EH (cell line): ENCODE measurements around the gene PLD4.

Experiments
- DNase-seq: peaks from one replicate; pipeline ENCODE4 v3.0.0-alpha.2; 2015; ENCODE audit warnings: low read depth

The PLD4 gene

GRCh38 chr14:104956290-104956890 is 31.7 kb downstream of the PLD4 start:
- DNase-seq, result no peak

- no peak for DNase-seq
These were observed 32.8 kb downstream of the PLD4 start for GRCh38 chr14:104957146-104958113.

GRCh38 chr14:104964546-104964945 is 39.9 kb downstream of the PLD4 start:
- no peak for DNase-seq

GRCh38 chr14:104965561-104966231 is 41.0 kb downstream of the PLD4 start:
- no peak for DNase-seq

GRCh38 chr14:104966261-104966865 is 41.7 kb downstream of the PLD4 start:
- DNase-seq, result no peak

GRCh38 chr14:104966981-104967385 is 42.3 kb downstream of the PLD4 start:
- no peak for DNase-seq

GRCh38 chr14:104967386-104968152 is 42.9 kb downstream of the PLD4 start:
- peak; percentile 55 for DNase-seq

GRCh38 chr14:104968153-104968527 is 43.5 kb downstream of the PLD4 start:
- DNase-seq, result peak; percentile 74

GRCh38 chr14:104968541-104969401 is 44.1 kb downstream of the PLD4 start:
- DNase-seq, result peak; percentile 49

GRCh38 chr14:104969741-104970230 is 45.1 kb downstream of the PLD4 start:
- no peak for DNase-seq

GRCh38 chr14:104970231-104971068 is 45.8 kb downstream of the PLD4 start:
- peak; percentile 92 for DNase-seq

- no peak for DNase-seq
These were observed 47.0 kb downstream of the PLD4 start for GRCh38 chr14:104971447-104972240.

GRCh38 chr14:104972301-104973134 is 47.8 kb downstream of the PLD4 start:
- peak; percentile 63 for DNase-seq

GRCh38 chr14:104973135-104973384 is 48.4 kb downstream of the PLD4 start:
- peak; percentile 97 for DNase-seq

- DNase-seq, result peak; percentile 87
These were observed 48.9 kb downstream of the PLD4 start for GRCh38 chr14:104973385-104974145.

- DNase-seq, result no peak
These were observed 49.5 kb downstream of the PLD4 start for GRCh38 chr14:104974146-104974541.

GRCh38 chr14:104974665-104975390 is 50.1 kb downstream of the PLD4 start:
- DNase-seq, result no peak
